Ovary (tissue), 3 donors: Measurements from ENCODE around the gene ETV3.

Experiments used
- CTCF ChIP-seq, 3 donors: fragments of 450-650 bp in 2 of 3; fragments of 200-600 bp in 1 of 3; IDR thresholded peaks; one replicate each; pipeline versions ENCODE4 v1.5.1 to v1.8.0; 2016 to 2022; ENCODE audit warnings: antibody characterized with exemption in 3 of 3, mild to moderate bottlenecking in 1 of 3
- EP300 ChIP-seq: sonication (generic); formaldehyde crosslinking; IDR thresholded peaks from one replicate; pipeline ENCODE4 v1.6.1; 2017; ENCODE audit warnings: antibody characterized with exemption
- donor health status: DM: no; HTN: no; CAD: no.

- TF ChIP-seq EP300 (no peak), CTCF (IDR thresholded peaks at IDR 0.05) (no peak)
These were observed 28.4 kb upstream of the ETV3 start for GRCh38 chr1:157166590-157166989.
